Measurements from ENCODE around the gene FRYL. TPM values are rescaled to one million over a fixed set of nuclear protein-coding genes. Genes with fewer than 3 reads are reported as not detected.
A peak's percentile ranks its signal among the peaks of the same experiment; 100 is the strongest.

The FRYL gene
- total and polyA plus RNA-seq, 2 of the 8 experiments (the other 6 are each of a cell fraction or from before 2014, with no cell fraction given): 8.0 to 36.5 TPM

- Histone ChIP-seq H2BK5ac (ENCODE audit: low read depth, low read length) (no peak overlapping the region), H3K4me3 (ENCODE audit: extremely low read depth in 1 of 4, insufficient read depth in 2 of 4, low read depth in 3 of 4, low read length in 4 of 4) (no peak overlapping the region), H3K79me2 (ENCODE audit: control insufficient read depth in 1 of 2, insufficient read depth in 2 of 2, low read length in 2 of 2) (no peaks in the 10 kb centered on the region), H3K14ac (ENCODE audit: insufficient read length) (no peak overlapping the region), H3K56ac (replicated peaks; ENCODE audit: insufficient read length, low read depth, low read length) (no peak overlapping the region), H3K23ac (ENCODE audit: insufficient read length) (no peak overlapping the region), H4K5ac (ENCODE audit: insufficient read length, low read depth, low read length) (no peak overlapping the region), H4K20me1 (replicated peaks in 1 of 2; ENCODE audit: control insufficient read depth in 1 of 2, insufficient read depth in 2 of 2, low read length in 2 of 2) (no peaks in the 10 kb centered on the region), H3K18ac (ENCODE audit: extremely low read depth, low read length) (no peak overlapping the region), H4K8ac (ENCODE audit: extremely low read depth, insufficient read depth, low read length) (no peak overlapping the region), H4K91ac (replicated peaks; ENCODE audit: insufficient read length, low read length) (no peak overlapping the region), H3K9ac (replicated peaks in 1 of 4; ENCODE audit: extremely low read depth in 1 of 4, low read depth in 3 of 4, low read length in 3 of 4) (no peak overlapping the region), H3K4ac (replicated peaks; ENCODE audit: insufficient read length, low read depth, low read length) (no peak overlapping the region), H3K4me1 (replicated peaks in 1 of 4; ENCODE audit: control insufficient read depth in 3 of 4, insufficient read depth in 4 of 4, low read length in 3 of 4) (no peaks in the 10 kb centered on the region), H3K9me3 (ENCODE audit: insufficient read depth in 2 of 2, low read depth in 1 of 2, low read length in 1 of 2) (no peaks in the 10 kb centered on the region), H2BK15ac (ENCODE audit: low read length) (no peak overlapping the region), H3K27ac (ENCODE audit: low read depth, low read length) (no peak overlapping the region), H2BK12ac (ENCODE audit: low read depth, low read length) (no peak overlapping the region), H2BK120ac (replicated peaks; ENCODE audit: low read depth, low read length) (no peak overlapping the region), H3K27me3 (replicated peaks in 1 of 4; ENCODE audit: control insufficient read depth in 3 of 4, extremely low read depth in 1 of 4, insufficient read depth in 3 of 4, low read length in 3 of 4) (no peaks in the 10 kb centered on the region), H2AFZ (ENCODE audit: low read length) (no peak overlapping the region), H3K79me1 (ENCODE audit: low read depth, low read length) (no peaks in the 10 kb centered on the region), H2BK20ac (ENCODE audit: low read length) (no peak overlapping the region), H3K4me2 (ENCODE audit: insufficient read depth in 1 of 2, low read depth in 2 of 2, low read length in 2 of 2) (no peak overlapping the region), H3K23me2 (ENCODE audit: low read depth, low read length) (no peaks in the 10 kb centered on the region), H2AK5ac (ENCODE audit: low read depth, low read length) (no peak overlapping the region), H3K36me3 (ENCODE audit: control insufficient read depth in 2 of 4, insufficient read depth in 4 of 4, low read length in 3 of 4) (peaks cover 0 to 11% (median 3%) of the 10 kb centered on the region in 4 experiments; a peak in 4 of 8 replicates)
- no peak for TF ChIP-seq ATF3 (IDR thresholded peaks at IDR 0.05; ENCODE audit: insufficient read depth, low read depth, low read length)
- no peak for TF ChIP-seq EGR1 (IDR thresholded peaks at IDR 0.05; ENCODE audit: borderline replicate concordance, low read depth, low read length)
- TF ChIP-seq JUN (IDR thresholded peaks at IDR 0.05; ENCODE audit: low read depth, low read length): no peak
- no peak for TF ChIP-seq SP1 (IDR thresholded peaks at IDR 0.05; ENCODE audit: low read depth, low read length)
- no peak for TF ChIP-seq KDM4A (IDR thresholded peaks at IDR 0.05; ENCODE audit: low read depth, low read length, severe bottlenecking)
- no peak for TF ChIP-seq SRF (IDR thresholded peaks at IDR 0.05; ENCODE audit: low read depth, low read length)
- no peak for TF ChIP-seq ZNF274 (IDR thresholded peaks at IDR 0.05; ENCODE audit: borderline replicate concordance, extremely low read depth, low read length)
- no peak for TF ChIP-seq RNF2 (IDR thresholded peaks at IDR 0.05; ENCODE audit: borderline replicate concordance, low read depth, low read length, missing control alignments, poor library complexity, severe bottlenecking)
- TF ChIP-seq GTF2F1 (IDR thresholded peaks at IDR 0.05; ENCODE audit: borderline replicate concordance, low read depth, low read length): no peak
- POLR2A ChIA-PET (ENCODE audit: partially characterized antibody): no interaction called here
- WGBS, 2 experiments (ENCODE audit: extremely low coverage in 1 of 2, insufficient coverage in 1 of 2, insufficient read length in 1 of 2, insufficient replicate concordance in 2 of 2, low coverage in 1 of 2, low lambda C conversion rate in 2 of 2, missing lambda C conversion rate in 1 of 2): 47% methylated on average over 1 of the region's 1 CpG; no CpG with 5 or more reads in 1 of the 2 experiments
- FAIRE-seq (peak; percentile 60), DNase-seq (ENCODE audit: low read depth in 1 of 2, low spot score in 2 of 2) (no peak)
- CTCF ChIA-PET (ENCODE audit: partially characterized antibody): no interaction called here
Measured at GRCh38 chr4:48594180-48594579, 185.9 kb downstream of the FRYL start.

All from H1 (cell line).